Neural crest cell (in vitro differentiated cells): ENCODE data around the gene PRRC2B. TPM values are rescaled to one million over a fixed set of nuclear protein-coding genes. Genes with fewer than 3 reads are reported as not detected.

Source experiments
- DNase-seq: peaks from one replicate; pipeline ENCODE4 v3.0.0; 2021; ENCODE audit warnings: low read depth, mixed read lengths, low spot score
- H3K27ac Mint-ChIP-seq: one replicate; pipeline ENCODE4 v1.8.0; 2021; ENCODE audit warnings: mild to moderate bottlenecking, mixed read lengths; ENCODE audit not compliant: unreplicated experiment
- H3K27me3 Mint-ChIP-seq: 2 replicates; pipeline ENCODE4 v1.8.0; 2021; ENCODE audit warnings: low read depth, mild to moderate bottlenecking, mixed read lengths
- H3K36me3 Mint-ChIP-seq: 2 replicates; pipeline ENCODE4 v1.8.0; 2021; ENCODE audit warnings: low read depth, mild to moderate bottlenecking, mixed read lengths
- H3K4me1 Mint-ChIP-seq: 2 replicates; pipeline ENCODE4 v1.8.0; 2021; ENCODE audit warnings: mixed read lengths
- H3K4me3 Mint-ChIP-seq: one replicate; pipeline ENCODE4 v1.8.0; 2021; ENCODE audit warnings: mild to moderate bottlenecking, mixed read lengths
- H3K9me3 Mint-ChIP-seq: 2 replicates; pipeline ENCODE4 v1.8.0; 2021; ENCODE audit warnings: mixed read lengths
- CTCF ChIP-seq: fragments of 200-600 bp; sonication (generic); conservative IDR thresholded peaks from 2 replicates; pipeline ENCODE4 v1.5.0; 2021; ENCODE audit warnings: antibody characterized with exemption, mild to moderate bottlenecking
- total RNA-seq: library from RNA; stranded (reverse); gene quantifications from 2 replicates; pipeline ENCODE4 v1.2.1, GENCODE V29; 2021

Gene PRRC2B
- total RNA-seq, 1 donor from 2014 or later, result 349 TPM

GRCh38 chr9:131516930-131517329 is 123.0 kb downstream of the PRRC2B start:
- Mint-ChIP-seq H3K9me3 (no peaks in the 10 kb centered on the region), H3K4me1 (no peaks in the 10 kb centered on the region), H3K36me3 (peaks cover 13% of the 10 kb centered on the region), H3K4me3 (no peak overlapping the region), H3K27me3 (no peaks in the 10 kb centered on the region), H3K27ac (no peak overlapping the region)
- no peak for TF ChIP-seq CTCF
- no peak for DNase-seq

GRCh38 chr9:131517761-131518190 is 123.9 kb downstream of the PRRC2B start:
- Mint-ChIP-seq H3K4me3 (no peak overlapping the region), H3K36me3 (peaks cover 13% of the 10 kb centered on the region), H3K9me3 (no peaks in the 10 kb centered on the region), H3K27ac (peak overlapping the region; percentile 35), H3K4me1 (no peaks in the 10 kb centered on the region), H3K27me3 (no peaks in the 10 kb centered on the region)
- no peak for DNase-seq
- TF ChIP-seq CTCF, result no peak

GRCh38 chr9:131518553-131518952 is 124.7 kb downstream of the PRRC2B start:
- DNase-seq, result no peak
- no peaks in the 10 kb centered on the region for H3K27me3 Mint-ChIP-seq
- TF ChIP-seq CTCF, result no peak
- H3K27ac Mint-ChIP-seq, result no peak overlapping the region
- H3K9me3 Mint-ChIP-seq, result no peaks in the 10 kb centered on the region
- peaks cover 13% of the 10 kb centered on the region for H3K36me3 Mint-ChIP-seq
- no peaks in the 10 kb centered on the region for H3K4me1 Mint-ChIP-seq
- H3K4me3 Mint-ChIP-seq, result no peak overlapping the region

GRCh38 chr9:131520503-131520902 is 126.6 kb downstream of the PRRC2B start:
- no peak for TF ChIP-seq CTCF
- Mint-ChIP-seq H3K27me3 (no peaks in the 10 kb centered on the region), H3K9me3 (no peaks in the 10 kb centered on the region), H3K27ac (no peak overlapping the region), H3K4me3 (no peak overlapping the region), H3K4me1 (no peaks in the 10 kb centered on the region), H3K36me3 (peaks cover 10% of the 10 kb centered on the region)
- no peak for DNase-seq

- DNase-seq, result no peak
- TF ChIP-seq CTCF, result no peak
- H3K27me3 Mint-ChIP-seq, result no peaks in the 10 kb centered on the region
- no peaks in the 10 kb centered on the region for H3K4me1 Mint-ChIP-seq
- peak overlapping the region; percentile 35 for H3K27ac Mint-ChIP-seq
- H3K36me3 Mint-ChIP-seq, result peaks cover 10% of the 10 kb centered on the region
- no peaks in the 10 kb centered on the region for H3K9me3 Mint-ChIP-seq
- H3K4me3 Mint-ChIP-seq, result peak overlapping the region; percentile 29
Measured at GRCh38 chr9:131521203-131521602, 127.3 kb downstream of the PRRC2B start.

- H3K36me3 Mint-ChIP-seq, result peaks cover 13% of the 10 kb centered on the region
- DNase-seq, result no peak
- no peaks in the 10 kb centered on the region for H3K27me3 Mint-ChIP-seq
- no peaks in the 10 kb centered on the region for H3K9me3 Mint-ChIP-seq
- no peak overlapping the region for H3K4me3 Mint-ChIP-seq
- TF ChIP-seq CTCF, result no peak
- peak overlapping the region; percentile 35 for H3K27ac Mint-ChIP-seq
- no peaks in the 10 kb centered on the region for H3K4me1 Mint-ChIP-seq
Measured at GRCh38 chr9:131521822-131522221, 127.9 kb downstream of the PRRC2B start.
